IMR-90 (cell line): ENCODE data around the gene MACROD1. TPM values are rescaled to one million over a fixed set of nuclear protein-coding genes. Genes with fewer than 3 reads are reported as not detected.

Source experiments
- ATAC-seq: fragments of 200-7000 bp; cut with Tn5 transposase; 2 replicates; pipeline ENCODE4 v1.9.1; 2020; ENCODE audit warnings: low read depth, mild to moderate bottlenecking, moderate library complexity
- BruUV-seq: library from RNA; stranded (reverse); fragments of 400-500 nt; replicated peaks from 2 replicates; lab custom pipeline; 2021; lab: Mats Ljungman, UMichigan
- CTCF ChIA-PET: fragments of 300-600 bp; formaldehyde crosslinking; extraction: SDS; loops from one replicate; lab custom pipeline; 2021; ENCODE audit warnings: antibody characterized with exemption; lab: Yijun Ruan, JAX
- POLR2A ChIA-PET: fragments of 300-600 bp; sonication (Branson Sonifier 250); formaldehyde crosslinking; loops from one replicate; lab custom pipeline; 2022; ENCODE audit warnings: antibody characterized with exemption; ENCODE audit not compliant: unreplicated experiment; lab: Charles Lee
- DNase-seq: peaks from one replicate; pipeline ENCODE4 v3.0.0; 2013
- H2AFZ ChIP-seq: replicated peaks from 2 replicates; pipeline ENCODE3; 2013; ENCODE audit warnings: low read length, mild to moderate bottlenecking; ENCODE audit not compliant: poor library complexity
- H2AK5ac ChIP-seq: 2 replicates; pipeline ENCODE4 v1.6.1; 2013; ENCODE audit warnings: low read depth, low read length, inconsistent platforms
- H2AK9ac ChIP-seq: replicated peaks from 2 replicates; pipeline ENCODE3; 2013; ENCODE audit warnings: mild to moderate bottlenecking, low read depth, low read length, moderate library complexity; ENCODE audit not compliant: poor library complexity
- H2BK120ac ChIP-seq: 2 replicates; pipeline ENCODE4 v1.6.1; 2013; ENCODE audit warnings: low read depth, low read length, inconsistent platforms
- H2BK15ac ChIP-seq: 3 replicates; pipeline ENCODE4 v1.6.1; 2013; ENCODE audit warnings: low read depth, low read length, inconsistent platforms
- H2BK20ac ChIP-seq: 2 replicates; pipeline ENCODE4 v1.6.1; 2013; ENCODE audit warnings: low read depth, mild to moderate bottlenecking, inconsistent platforms, low read length, moderate library complexity
- H2BK5ac ChIP-seq: 2 replicates; pipeline ENCODE4 v1.6.1; 2013; ENCODE audit warnings: mild to moderate bottlenecking, low read depth, low read length, inconsistent platforms; ENCODE audit not compliant: poor library complexity, severe bottlenecking
- H3K14ac ChIP-seq: replicated peaks from 2 replicates; pipeline ENCODE4 v1.6.1; 2013; ENCODE audit warnings: low read depth, low read length, inconsistent platforms
- H3K18ac ChIP-seq: 2 replicates; pipeline ENCODE4 v1.6.1; 2013; ENCODE audit warnings: low read depth, low read length, control low read depth
- H3K23ac ChIP-seq: 2 replicates; pipeline ENCODE4 v1.6.1; 2013; ENCODE audit warnings: low read depth, low read length, inconsistent platforms
- H3K27ac ChIP-seq: 2 replicates; pipeline ENCODE4 v1.5.1; 2013; ENCODE audit warnings: mild to moderate bottlenecking, control low read depth, low read length; ENCODE audit not compliant: insufficient read depth
- H3K27me3 ChIP-seq: 2 replicates; pipeline ENCODE4 v1.6.1; 2013; ENCODE audit warnings: low read length; ENCODE audit not compliant: control insufficient read depth, insufficient read depth
- H3K36me3 ChIP-seq: 2 replicates; pipeline ENCODE4 v1.6.1; 2013; ENCODE audit warnings: low read length, mixed read lengths; ENCODE audit not compliant: control insufficient read depth, insufficient read depth
- H3K4ac ChIP-seq: 2 replicates; pipeline ENCODE4 v1.6.1; 2013; ENCODE audit warnings: low read depth, low read length, inconsistent platforms
- H3K4me1 ChIP-seq: 2 replicates; pipeline ENCODE4 v1.6.1; 2013; ENCODE audit warnings: low read length, mixed read lengths; ENCODE audit not compliant: control insufficient read depth, insufficient read depth
- H3K4me2 ChIP-seq: 2 replicates; pipeline ENCODE4 v1.6.1; 2013; ENCODE audit warnings: low read depth, mild to moderate bottlenecking, control low read depth, low read length, moderate library complexity
- H3K4me3 ChIP-seq: 2 replicates; pipeline ENCODE4 v1.5.1; 2013; ENCODE audit warnings: low read depth, mild to moderate bottlenecking, control low read depth, low read length, moderate library complexity; ENCODE audit not compliant: insufficient read depth
- H3K56ac ChIP-seq: 2 replicates; pipeline ENCODE4 v1.6.1; 2013; ENCODE audit warnings: low read length, inconsistent platforms; ENCODE audit not compliant: insufficient read depth; ENCODE audit errors: extremely low read depth
- H3K79me1 ChIP-seq, 2 experiments: 2 replicates each; pipeline ENCODE4 v1.6.1; 2013; ENCODE audit warnings: low read length in 2 of 2, inconsistent platforms in 1 of 2, low read depth in 1 of 2
- H3K9ac ChIP-seq: 2 replicates; pipeline ENCODE4 v1.6.1; 2013; ENCODE audit warnings: low read depth, low read length, control low read depth
- H3K9me1 ChIP-seq: 2 replicates; pipeline ENCODE4 v1.6.1; 2013; ENCODE audit warnings: low read length, inconsistent platforms; ENCODE audit not compliant: insufficient read depth
- H3K9me3 ChIP-seq: 2 replicates; pipeline ENCODE4 v1.6.1; 2013; ENCODE audit warnings: low read length; ENCODE audit not compliant: control insufficient read depth, insufficient read depth
- H4K20me1 ChIP-seq: 2 replicates; pipeline ENCODE4 v1.6.1; 2013; ENCODE audit warnings: low read length, inconsistent platforms; ENCODE audit not compliant: insufficient read depth
- H4K5ac ChIP-seq: 2 replicates; pipeline ENCODE4 v1.6.1; 2013; ENCODE audit warnings: mild to moderate bottlenecking, low read depth, low read length, control low read depth
- H4K8ac ChIP-seq, 2 experiments: 2 replicates each; pipeline ENCODE4 v1.6.1; 2013; ENCODE audit warnings: low read depth in 2 of 2, low read length in 2 of 2, control low read depth in 1 of 2, inconsistent platforms in 1 of 2
- H4K91ac ChIP-seq: 2 replicates; pipeline ENCODE4 v1.6.1; 2013; ENCODE audit warnings: low read depth, low read length, inconsistent platforms; ENCODE audit not compliant: insufficient read depth
- BHLHE40 ChIP-seq: fragments of 150-350 bp; IDR thresholded peaks from 2 replicates; pipeline ENCODE4 v1.6.1; 2016; ENCODE audit warnings: mild to moderate bottlenecking, low read depth, low read length
- MAFK ChIP-seq: IDR thresholded peaks from 2 replicates; pipeline ENCODE4 v1.6.1; 2012; ENCODE audit warnings: low read depth, low read length, improper control_type of control experiment
- MXI1 ChIP-seq: IDR thresholded peaks from 2 replicates; pipeline ENCODE4 v1.6.1; 2012; ENCODE audit warnings: low read depth, mild to moderate bottlenecking, low read length, moderate library complexity, borderline replicate concordance
- RCOR1 ChIP-seq: IDR thresholded peaks from 2 replicates; pipeline ENCODE4 v1.6.1; 2012; ENCODE audit warnings: mild to moderate bottlenecking, low read length, improper control_type of control experiment; ENCODE audit not compliant: insufficient replicate concordance
- WGBS, 2 experiments: methylation state at CpG; one replicate each; pipeline versions ENCODE4 v1.1.5 to v1.1.7; 2013; ENCODE audit warnings: missing lambda C conversion rate in 2 of 2; ENCODE audit not compliant: insufficient read length in 1 of 2; ENCODE audit errors: extremely low coverage in 2 of 2; 5-methylcytosine and 5-hydroxymethylcytosine counted together
- dilution Hi-C: fragments of 300-500 bp; cut with HindIII; formaldehyde crosslinking; loops from one replicate; pipeline ENCODE4 v1.14.3; 2018; ENCODE audit warnings: low sequenced_read_pairs; ENCODE audit not compliant: unreplicated experiment
- in situ Hi-C: fragments of 300-500 bp; cut with MboI; formaldehyde crosslinking; loops from 3 replicates; pipeline ENCODE4 v1.14.3; 2019; ENCODE audit warnings: low sequenced_read_pairs, inconsistent platforms, mixed read lengths
- intact Hi-C: fragments of 100-400 bp; cut with micrococcal nuclease; formaldehyde crosslinking; loops from 2 replicates; pipeline ENCODE4 v1.10.0; 2022
- polyA plus RNA-seq, 3 experiments: library from polyadenylated mRNA; depleted of rRNA; stranded (reverse); fragments of >200 nt; gene quantifications; 2 replicates each; pipeline ENCODE4 v1.2.3, GENCODE V29; 2012; ENCODE audit warnings: low replicate concordance in 1 of 3
- total RNA-seq: library from RNA; depleted of rRNA; stranded (reverse); fragments of >200 nt; gene quantifications from 2 replicates; pipeline ENCODE4 v1.2.3, GENCODE V29; 2012

MACROD1 gene
- total and polyA plus RNA-seq, 2 of the 4 experiments (the other 2 are of a cell fraction): 2.5 to 9.3 TPM

DNA sequence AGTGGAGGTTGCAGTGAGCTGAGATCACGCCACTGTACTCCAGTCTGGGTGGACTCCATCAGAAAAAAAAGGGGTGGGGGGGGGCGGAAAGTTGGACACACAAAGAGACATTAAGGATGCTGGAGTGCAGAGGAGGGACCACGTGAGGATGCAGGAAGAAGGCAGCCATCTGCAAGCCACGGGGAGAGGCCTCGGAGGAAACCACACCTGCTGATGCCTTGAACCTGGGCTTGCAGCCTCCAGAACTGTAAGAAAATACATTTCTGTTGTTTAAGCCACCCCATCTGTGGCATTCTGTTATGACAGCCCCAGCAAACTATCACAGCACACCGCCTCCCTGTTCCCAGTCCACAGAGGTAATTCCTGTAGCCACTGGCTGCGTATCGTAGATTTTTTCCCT, 10.8 kb upstream of the MACROD1 start:
- ATAC-seq (no peak), DNase-seq (no peak)
- Histone ChIP-seq H3K56ac (no peak overlapping the region), H4K91ac (no peak overlapping the region), H4K20me1 (no peaks in the 10 kb centered on the region; the same call in 1 of the 2 replicates), H3K9me3 (peaks cover 5% of the 10 kb centered on the region), H2BK20ac (no peak overlapping the region), H3K9ac (no peak overlapping the region), H3K27ac (no peak overlapping the region), H4K8ac (no peak overlapping the region), H2AFZ (no peak overlapping the region), H3K9me1 (0 out of 2 replicates have a peak, but pooled peaks cover 8% of the 10 kb centered on the region), H3K79me1 (peaks cover 4 to 21% of the 10 kb centered on the region in 2 experiments; a peak in 2 of 4 replicates), H3K36me3 (no peaks in the 10 kb centered on the region), H3K4me1 (peaks cover 6% of the 10 kb centered on the region; the same call in 1 of the 2 replicates), H3K27me3 (no peaks in the 10 kb centered on the region), H2AK5ac (no peak overlapping the region), H2BK15ac (no peak overlapping the region), H4K5ac (no peak overlapping the region), H3K23ac (no peak overlapping the region), H3K18ac (no peak overlapping the region), H2AK9ac (no peak overlapping the region), H3K4me3 (no peak overlapping the region), H2BK120ac (no peak overlapping the region), H3K4me2 (no peak overlapping the region), H3K4ac (no peak overlapping the region), H3K14ac (no peak overlapping the region), H2BK5ac (no peak overlapping the region)
- CTCF ChIA-PET: no interaction called here
- BruUV-seq: no TSS peak
- in situ Hi-C loops: no loop called here
- intact Hi-C loops: no loop called here
- dilution Hi-C loops: no loop called here
- 84% methylated on average over 3 of the region's 8 CpGs; no CpG with 5 or more reads in 1 of the 2 experiments for WGBS, 2 experiments
- POLR2A ChIA-PET: no interaction called here
- TF ChIP-seq MAFK: no peak
- no peak for TF ChIP-seq MXI1
- no peak for TF ChIP-seq RCOR1
- no peak for TF ChIP-seq BHLHE40
